UCSD-AML1 (cell line): ENCODE measurements around the gene TOR2A.

Source experiments
- DNase-seq: peaks from one replicate; lab custom pipeline; 2025; ENCODE audit not compliant: unreplicated experiment; lab: John Stamatoyannopoulos, UW

The TOR2A gene

GRCh38 chr9:127721391-127721821 is 13.7 kb downstream of the TOR2A start:
- no peak for DNase-seq

GRCh38 chr9:127720865-127721227 is 14.2 kb downstream of the TOR2A start:
- DNase-seq, result no peak

GRCh38 chr9:127720031-127720864 is 14.8 kb downstream of the TOR2A start:
- no peak for DNase-seq

- DNase-seq, result no peak
Measured at GRCh38 chr9:127717766-127718165, 17.3 kb downstream of the TOR2A start.

GRCh38 chr9:127716412-127716811 is 18.7 kb downstream of the TOR2A start:
- no peak for DNase-seq

GRCh38 chr9:127715470-127716337 is 19.4 kb downstream of the TOR2A start, which contains the start of the genes PTRH1 and TTC16:
Gene PTRH1 (minus strand): TSS chr9:127715663. CDS start chr9:127715639, 24 bp downstream.
Gene TTC16 (plus strand): TSS chr9:127716079. CDS start chr9:127716146, 67 bp downstream.
- DNase-seq, result peak; percentile 95

DNA sequence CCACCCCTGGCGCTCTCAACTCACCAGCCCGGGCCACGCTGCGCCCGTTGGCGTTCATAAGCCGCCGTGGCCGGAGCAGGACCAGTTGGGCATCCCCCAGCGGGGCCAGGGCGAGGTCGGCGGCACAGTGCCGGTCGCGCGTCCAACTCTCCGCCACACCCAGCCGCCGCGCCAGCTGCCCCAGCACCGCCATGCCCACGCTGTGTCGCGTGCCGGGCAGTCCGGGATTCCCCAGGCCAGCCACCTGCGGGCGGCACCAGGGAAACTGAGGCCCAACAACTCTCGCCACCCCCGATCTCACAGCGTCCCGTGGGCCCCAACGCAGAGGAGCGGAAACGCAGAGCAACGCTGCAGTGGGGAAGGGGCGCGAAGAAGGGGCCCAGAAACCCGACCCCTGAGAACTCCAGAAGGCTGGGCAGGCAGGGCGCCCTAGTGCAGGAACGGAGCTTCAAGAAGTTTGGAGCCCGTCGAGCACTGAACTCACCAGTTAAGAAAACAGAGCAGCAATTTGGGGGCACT is 20.1 kb downstream of the TOR2A start:
- no peak for DNase-seq

DNA sequence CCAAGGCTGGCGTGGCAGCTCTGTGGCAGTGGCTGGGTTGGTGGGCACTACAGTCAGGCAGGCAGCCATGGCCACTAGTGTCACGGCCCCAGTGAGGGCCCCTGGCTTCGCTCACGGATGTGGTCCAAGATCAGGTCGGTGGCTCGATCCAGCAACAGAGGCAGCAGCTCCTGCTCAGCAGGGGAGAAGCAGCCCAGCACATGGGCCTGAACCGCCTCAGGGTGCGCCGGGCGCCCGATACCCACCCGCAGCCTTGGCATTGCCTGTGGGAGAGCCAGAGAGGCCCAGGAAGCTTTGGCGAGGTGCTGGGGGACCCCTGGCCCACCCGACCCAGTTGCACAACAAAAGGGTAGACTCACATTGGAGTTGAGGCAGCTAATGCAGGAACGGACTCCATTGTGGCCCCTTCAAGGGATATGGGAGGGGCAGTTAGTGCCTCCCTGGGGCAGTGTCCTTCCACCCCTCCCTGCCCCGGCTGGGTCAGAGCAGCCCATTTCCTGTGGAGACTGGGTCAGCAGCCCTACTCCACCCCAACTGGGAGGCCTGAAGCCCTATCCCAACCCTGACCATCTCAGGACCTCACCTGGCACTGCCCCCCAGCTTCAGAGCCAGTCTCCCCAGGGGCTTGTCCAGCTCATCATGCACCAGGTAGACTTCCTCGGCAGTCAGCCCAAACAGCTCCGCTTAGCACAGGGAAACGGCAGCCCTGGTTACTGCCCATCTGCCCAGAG is 20.9 kb downstream of the TOR2A start:
- DNase-seq, result no peak

- DNase-seq, result no peak
Measured at GRCh38 chr9:127712867-127713266, 22.2 kb downstream of the TOR2A start.

- no peak for DNase-seq
Measured at GRCh38 chr9:127712371-127712770, 22.7 kb downstream of the TOR2A start.

DNA sequence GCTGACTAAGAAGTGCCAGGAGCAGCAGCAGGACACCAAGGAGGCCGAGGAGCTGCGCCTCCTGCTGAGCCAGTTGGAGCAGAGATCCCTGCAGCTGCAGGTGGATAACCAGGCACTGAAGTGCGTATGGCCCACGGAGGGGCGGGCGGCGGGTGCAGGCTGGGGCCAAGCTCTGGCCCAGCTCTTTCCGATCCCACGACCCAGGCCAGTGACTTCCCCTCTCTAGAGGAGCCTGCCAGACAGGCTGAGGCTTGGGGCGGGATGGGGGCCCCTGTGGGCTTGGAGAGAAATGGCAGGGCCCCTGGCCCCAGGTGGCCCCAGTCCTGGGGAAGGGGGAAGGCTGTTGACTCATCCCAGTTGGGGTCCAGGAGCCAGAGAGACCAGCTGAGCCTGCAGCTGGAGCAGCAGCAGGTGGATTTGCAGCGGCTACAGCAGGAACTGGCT is 23.2 kb downstream of the TOR2A start:
- no peak for DNase-seq

DNA sequence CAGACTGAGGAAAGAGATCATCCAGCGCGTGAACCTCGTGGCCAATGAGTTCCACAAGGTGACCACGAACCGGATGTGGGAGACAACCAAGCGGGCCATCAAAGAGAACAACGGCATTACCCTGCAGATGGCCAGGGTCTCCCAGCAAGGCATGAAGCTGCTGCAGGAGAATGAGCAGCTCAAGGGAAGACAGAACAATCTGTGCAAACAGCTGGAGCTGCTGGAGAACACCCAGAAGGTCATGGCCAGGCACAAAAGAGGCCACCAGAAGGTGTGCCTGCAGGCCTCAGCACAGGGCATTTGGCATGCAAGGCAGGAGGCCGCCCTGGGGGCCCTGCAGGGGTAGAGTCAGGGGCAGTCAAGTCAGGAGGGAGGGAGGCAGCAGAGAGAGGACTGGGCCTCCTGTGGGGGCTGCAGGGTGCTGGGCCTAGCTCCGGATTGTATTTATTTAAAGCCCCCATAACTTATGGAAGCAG is 23.8 kb downstream of the TOR2A start:
- peak; percentile 28 for DNase-seq

DNA sequence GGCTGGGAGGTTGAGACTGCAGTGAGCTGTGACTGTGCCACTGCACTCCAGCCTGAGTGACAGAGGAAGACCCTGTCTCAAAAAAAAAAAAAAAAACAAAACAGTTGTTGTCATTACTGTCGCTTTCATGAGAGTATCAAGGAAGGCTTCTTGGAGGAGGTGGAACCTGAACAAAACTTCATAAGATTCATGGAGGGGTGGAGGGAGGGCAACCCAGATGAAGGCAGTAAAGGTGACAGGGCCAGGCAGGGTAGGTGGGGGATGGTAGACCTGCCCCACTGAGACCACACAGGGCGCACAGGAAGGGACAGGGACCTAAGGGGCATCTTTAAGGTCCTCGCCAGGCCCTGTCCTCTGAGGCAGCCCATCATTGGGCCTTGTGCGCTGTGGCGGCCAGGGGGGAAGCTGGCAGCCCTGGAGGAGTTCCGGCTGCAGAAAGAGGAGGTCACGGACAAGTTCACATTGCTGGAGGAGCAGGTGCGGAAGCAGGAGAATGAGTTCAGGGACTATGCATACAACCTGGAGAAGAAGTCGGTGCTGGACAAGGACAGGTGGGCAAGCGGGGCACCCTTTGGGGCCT is 24.8 kb downstream of the TOR2A start:
- no peak for DNase-seq

DNA sequence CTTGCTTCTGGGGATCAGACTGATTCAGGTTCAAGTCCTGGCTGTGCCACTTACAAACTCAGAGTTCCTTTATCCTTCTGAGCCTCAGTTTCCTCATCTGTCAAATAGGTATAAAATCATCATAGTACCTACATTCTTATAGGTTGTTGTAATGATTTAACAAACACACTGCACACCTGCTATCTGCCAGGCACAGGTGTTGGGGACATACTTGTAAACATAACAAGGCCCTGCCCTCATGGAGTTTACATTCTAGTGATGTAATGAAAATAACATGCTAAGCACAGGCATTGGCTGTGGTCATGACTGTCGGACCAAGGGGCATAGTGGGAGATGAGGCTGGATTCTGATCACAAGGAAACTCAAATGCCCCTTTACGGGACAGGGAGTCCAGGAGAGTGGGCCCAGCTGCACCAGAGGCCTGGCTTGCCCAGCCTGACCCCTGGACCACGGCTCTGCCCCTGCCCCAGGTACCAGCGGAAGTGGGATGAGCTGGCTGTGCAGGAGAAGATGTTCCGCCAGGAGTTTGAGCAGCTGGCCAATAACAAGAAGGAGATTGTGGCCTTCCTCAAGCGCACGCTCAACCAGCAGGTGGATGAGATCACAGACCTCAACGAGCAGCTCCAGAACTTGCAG is 26.0 kb downstream of the TOR2A start:
- no peak for DNase-seq

DNA sequence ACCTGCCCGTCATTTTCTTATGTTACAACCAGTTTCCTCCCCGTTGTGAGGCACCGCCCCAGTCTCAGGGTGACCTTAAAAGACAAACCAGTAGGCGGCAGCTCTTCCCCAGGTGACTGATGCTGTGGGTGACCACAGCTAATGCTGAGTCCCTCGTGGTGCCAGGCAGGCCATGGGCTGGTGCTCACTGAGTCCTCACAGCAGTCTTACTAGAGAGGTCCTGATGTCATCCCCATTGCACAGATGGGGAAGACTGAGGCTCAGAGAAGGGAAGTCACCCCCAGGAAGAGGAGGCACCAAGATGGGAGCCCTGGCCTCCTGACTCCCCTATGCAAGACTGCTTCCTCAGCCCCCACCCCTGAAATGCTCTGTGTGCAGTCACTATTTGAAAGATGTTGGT is 27.3 kb downstream of the TOR2A start:
- DNase-seq, result no peak

DNA sequence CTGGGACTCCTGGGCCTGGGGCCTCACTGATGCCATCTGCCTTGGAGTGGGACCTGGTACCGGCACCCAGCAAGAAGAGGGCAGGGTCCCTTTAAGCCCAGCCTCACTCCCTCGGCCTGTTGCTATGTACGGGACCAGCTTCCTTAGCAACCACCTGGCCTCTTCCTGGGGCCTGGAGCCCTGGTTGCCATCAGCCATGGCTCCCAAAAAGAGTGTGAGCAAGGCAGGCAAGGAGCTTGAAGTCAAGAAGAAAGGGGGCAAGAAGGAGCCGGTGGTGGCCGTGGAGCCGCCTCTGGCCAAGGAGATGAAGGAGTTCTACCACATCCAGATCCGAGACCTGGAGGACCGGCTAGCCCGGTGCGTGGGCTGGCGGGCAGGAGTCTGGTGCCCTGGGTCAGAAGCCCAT is 28.3 kb downstream of the TOR2A start, which contains the start of gene CFAP157:
TSS of gene CFAP157 (plus strand) at position 153 of the 406 bp plus-strand sequence. CDS start at position 197, 44 bp downstream.
- DNase-seq, result no peak

- DNase-seq, result no peak
Measured at GRCh38 chr9:127705577-127706379, 29.3 kb downstream of the TOR2A start.

- DNase-seq, result no peak
Measured at GRCh38 chr9:127703289-127703946, 31.7 kb downstream of the TOR2A start.
